NCI-H1105 treated with DMSO at 0.1 percent for 48 hours (cell line): ENCODE measurements around the gene RAC3.
A peak's percentile ranks its signal among the peaks of the same experiment; 100 is the strongest.

Source experiments
- DNase-seq: peaks from one replicate; lab custom pipeline; 2025; lab: John Stamatoyannopoulos, UW

Gene RAC3

GRCh38 chr17:82031303-82031884 lies at the start of gene RAC3:
Gene RAC3, plus strand, starts transcription at chr17:82031678. Its CDS starts 84 bp downstream, at chr17:82031762.
- DNase-seq, result peak; percentile 25

- DNase-seq, result no peak
Observed at GRCh38 chr17:81983011-81983638, 48.4 kb upstream of the RAC3 start.

- no peak for DNase-seq
Observed at GRCh38 chr17:81983639-81984373, 47.7 kb upstream of the RAC3 start.

GRCh38 chr17:81984773-81985410 lies 46.6 kb upstream of the RAC3 start:
- DNase-seq, result no peak

GRCh38 chr17:81986606-81987005 lies 44.9 kb upstream of the RAC3 start:
- no peak for DNase-seq

GRCh38 chr17:81987161-81987770 lies 44.2 kb upstream of the RAC3 start:
- DNase-seq, result no peak

- no peak for DNase-seq
Observed at GRCh38 chr17:81990836-81991683, 40.4 kb upstream of the RAC3 start.

GRCh38 chr17:81991684-81992305 lies 39.7 kb upstream of the RAC3 start:
- DNase-seq, result no peak

GRCh38 chr17:81992306-81993102 lies 39.0 kb upstream of the RAC3 start:
- DNase-seq, result no peak

GRCh38 chr17:81993729-81994592 lies 37.5 kb upstream of the RAC3 start:
- no peak for DNase-seq

GRCh38 chr17:81994593-81995462 lies 36.6 kb upstream of the RAC3 start:
- DNase-seq, result no peak

- DNase-seq, result no peak
Observed at GRCh38 chr17:81995463-81996231, 35.8 kb upstream of the RAC3 start.

GRCh38 chr17:81996232-81996756 lies 35.2 kb upstream of the RAC3 start:
- no peak for DNase-seq

GRCh38 chr17:81996757-81997441 lies 34.6 kb upstream of the RAC3 start:
- no peak for DNase-seq

- DNase-seq, result no peak
Observed at GRCh38 chr17:81998212-81998611, 33.3 kb upstream of the RAC3 start.

GRCh38 chr17:81998691-81999438 lies 32.6 kb upstream of the RAC3 start:
- no peak for DNase-seq
